HG02943 (cell line): ENCODE measurements around the gene GTPBP3.
A peak's percentile ranks its signal among the peaks of the same experiment; 100 is the strongest.

Experiments used
- ATAC-seq: cut with Tn5 transposase; IDR thresholded peaks from one replicate; pipeline ENCODE4 v1.9.1; 2021; ENCODE audit warnings: mild to moderate bottlenecking, low read depth, moderate library complexity; ENCODE audit not compliant: unreplicated experiment

GTPBP3 gene

DNA sequence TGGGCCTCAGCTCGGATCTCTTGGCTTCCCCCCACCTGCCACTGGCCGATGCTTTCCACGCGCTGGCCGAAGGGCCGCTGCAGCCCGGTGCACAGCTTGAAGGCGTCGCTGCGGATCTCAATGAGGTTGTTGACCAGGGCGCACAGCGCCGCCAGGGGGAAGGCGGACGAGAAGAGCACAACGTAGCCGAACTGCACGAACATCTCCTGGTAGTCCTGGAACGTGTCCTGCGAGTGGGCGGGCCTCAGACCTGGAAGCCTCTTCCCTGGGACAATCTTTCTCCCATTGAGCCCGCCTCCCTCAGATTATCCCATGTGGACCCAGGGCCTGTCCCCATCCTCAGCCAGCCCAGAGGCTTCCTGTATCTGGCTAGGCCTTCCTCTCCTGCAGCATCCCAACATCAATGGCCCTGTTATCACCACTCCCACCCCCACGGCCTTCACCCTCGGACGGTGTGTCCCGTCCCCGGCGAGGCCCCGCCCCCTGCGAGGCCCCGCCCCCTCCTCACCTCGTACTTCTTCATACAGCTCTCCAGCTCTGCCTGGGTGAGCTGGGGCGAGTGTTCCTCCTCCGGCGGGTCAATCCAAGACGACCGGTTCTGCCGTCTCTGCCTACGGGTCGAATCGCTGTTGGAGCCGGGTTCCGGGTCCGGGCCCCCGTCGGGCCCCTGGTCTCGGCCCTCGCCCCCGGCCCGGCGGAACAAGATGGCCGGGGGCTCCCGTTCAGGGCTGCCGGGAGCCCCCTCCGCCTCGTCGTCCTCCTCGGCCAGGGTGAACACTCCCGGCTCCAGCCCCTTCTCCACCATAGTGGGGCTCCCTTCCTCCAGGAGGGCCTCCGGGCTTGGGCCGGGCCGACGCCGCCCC, 9.5 kb upstream of the GTPBP3 start:
- ATAC-seq: no peak

DNA sequence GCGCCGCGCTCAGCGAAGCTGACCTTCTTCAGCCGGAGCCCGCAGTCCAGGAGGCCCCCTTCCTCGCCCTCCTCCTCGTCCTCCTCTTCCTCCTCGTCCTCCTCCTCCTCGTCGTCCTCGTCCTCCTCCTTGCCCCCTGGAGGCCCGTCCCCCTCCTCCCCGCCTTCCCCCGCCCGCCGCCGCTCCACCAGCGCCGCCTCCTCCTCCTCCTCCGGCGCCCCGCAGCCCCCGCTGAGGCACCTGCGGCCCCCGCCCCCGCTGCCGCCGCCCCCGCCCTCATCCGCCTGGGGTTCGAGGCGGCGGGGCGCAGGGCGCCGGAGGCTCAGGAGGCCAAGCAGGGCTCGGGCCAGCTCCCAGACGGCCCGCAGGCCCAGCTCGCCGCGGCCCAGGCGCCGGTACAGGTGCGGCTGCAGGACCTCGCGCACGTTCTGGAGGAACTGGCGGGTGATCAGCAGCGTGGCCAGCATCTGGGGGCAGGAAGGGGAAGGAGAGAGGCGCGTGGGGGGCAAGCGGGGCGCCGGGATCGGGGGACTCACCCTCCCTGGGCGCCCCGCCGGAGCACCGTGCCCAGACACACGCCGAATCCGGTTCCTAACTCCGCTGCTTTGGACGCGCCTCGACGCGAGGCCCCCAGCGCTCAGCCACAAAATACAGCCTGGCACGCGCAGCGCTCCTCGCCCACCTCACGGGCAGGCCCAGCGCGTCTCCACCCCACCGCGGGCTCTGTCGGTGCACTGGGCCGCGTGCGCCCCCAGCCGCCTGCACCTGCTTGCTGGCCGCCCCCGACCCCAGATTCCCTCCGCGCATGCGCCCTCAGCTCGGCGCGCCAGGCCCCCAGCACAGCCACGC, 8.6 kb upstream of the GTPBP3 start:
- no peak for ATAC-seq

DNA sequence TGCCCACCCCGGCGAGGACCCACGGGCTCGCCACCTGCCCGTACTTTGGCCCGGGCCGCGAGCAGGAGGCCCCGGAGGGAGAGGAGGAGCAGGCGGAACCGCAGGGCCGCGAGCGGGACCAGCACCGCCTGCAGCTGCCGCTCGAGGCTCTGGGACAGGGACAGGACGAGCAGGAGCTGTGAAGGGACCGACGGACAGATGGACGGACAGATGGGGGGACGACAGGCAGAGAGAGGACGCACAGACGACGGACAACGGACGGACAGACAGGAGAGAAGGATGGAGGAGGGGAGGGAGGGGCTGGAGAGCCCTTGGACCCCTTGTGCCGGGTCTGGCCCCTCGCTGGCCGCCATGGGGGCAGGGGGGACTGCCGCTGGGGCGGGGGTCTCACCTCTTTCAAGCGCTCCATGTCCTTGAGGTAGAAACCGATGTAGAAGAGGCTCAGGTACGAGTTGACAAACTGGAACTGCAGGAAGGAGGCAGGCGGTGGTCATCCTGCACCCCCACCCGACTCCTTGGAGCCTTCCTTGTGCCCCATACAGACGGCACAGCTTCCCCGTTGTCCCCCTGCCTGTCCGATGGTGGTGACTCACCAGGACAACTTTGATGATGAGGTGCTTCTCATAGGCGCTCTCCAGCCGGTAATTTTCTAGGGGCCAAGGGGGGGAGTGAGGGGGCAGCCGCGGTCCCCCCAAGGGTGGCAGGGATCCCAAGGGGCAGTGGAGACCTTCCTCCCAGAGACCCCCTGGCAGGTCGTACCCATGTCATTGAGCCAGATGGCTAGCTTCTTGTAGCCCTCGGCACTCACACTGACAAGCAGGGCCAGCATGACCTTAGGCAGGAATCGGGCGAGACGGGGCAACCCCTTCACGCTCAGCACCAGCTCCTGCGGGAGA, 7.7 kb upstream of the GTPBP3 start:
- ATAC-seq: no peak

DNA sequence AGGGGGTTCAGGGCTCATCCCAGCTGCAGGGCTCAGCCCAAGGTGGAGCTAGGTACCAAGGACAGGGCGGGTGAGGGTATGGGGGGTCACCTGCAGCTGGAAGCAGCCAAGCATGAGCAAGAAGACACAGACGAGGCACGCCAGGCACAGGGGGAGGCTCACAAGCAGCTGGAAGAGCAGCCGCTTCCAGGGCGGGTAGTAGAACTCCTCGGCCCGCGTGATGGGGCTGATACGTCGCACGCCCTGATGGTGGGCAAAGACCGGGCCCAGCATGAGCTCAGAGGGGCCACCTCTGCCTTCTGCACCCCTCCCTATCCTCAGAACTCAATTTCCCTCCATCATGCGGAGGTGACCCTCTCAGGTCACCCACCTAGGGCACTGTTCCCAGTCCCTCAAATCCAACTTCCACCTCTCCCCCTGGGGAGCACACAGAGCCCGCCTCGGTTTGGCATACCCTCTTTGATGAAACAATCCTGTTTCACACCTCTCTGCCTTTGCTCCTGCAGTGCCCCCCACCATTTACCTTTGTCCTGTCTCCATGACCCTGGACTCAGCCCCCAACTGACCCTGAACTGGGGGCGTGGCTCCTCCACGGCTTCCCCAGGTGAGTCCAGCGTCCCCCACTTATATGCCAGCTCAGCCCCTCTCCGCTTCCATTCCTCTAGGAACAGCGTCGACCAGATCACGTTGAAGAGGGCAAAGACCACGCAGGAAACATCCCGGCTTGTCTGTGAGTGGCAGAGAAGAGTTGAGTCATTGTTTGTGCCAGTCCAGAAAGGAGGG, 6.9 kb upstream of the GTPBP3 start:
- ATAC-seq: no peak

GRCh38 chr19:17331045-17331558, 6.3 kb upstream of the GTPBP3 start:
- ATAC-seq: no peak

DNA sequence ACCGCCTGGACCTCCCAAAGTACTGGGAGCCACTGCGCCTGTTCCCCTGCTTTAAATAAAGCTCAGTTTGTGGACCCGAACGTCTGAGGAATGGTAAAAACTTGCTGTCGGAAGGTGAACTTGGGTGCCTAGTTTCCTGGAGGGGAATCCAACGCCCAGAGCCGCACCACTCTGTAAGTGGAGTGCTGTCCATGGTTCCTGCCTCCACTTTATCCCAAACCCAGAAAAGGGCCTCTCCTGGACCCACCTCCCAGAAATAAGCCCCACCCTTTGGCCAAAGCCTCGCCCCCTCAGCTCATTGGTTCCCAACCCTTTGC, 5.0 kb upstream of the GTPBP3 start:
- no peak for ATAC-seq

DNA sequence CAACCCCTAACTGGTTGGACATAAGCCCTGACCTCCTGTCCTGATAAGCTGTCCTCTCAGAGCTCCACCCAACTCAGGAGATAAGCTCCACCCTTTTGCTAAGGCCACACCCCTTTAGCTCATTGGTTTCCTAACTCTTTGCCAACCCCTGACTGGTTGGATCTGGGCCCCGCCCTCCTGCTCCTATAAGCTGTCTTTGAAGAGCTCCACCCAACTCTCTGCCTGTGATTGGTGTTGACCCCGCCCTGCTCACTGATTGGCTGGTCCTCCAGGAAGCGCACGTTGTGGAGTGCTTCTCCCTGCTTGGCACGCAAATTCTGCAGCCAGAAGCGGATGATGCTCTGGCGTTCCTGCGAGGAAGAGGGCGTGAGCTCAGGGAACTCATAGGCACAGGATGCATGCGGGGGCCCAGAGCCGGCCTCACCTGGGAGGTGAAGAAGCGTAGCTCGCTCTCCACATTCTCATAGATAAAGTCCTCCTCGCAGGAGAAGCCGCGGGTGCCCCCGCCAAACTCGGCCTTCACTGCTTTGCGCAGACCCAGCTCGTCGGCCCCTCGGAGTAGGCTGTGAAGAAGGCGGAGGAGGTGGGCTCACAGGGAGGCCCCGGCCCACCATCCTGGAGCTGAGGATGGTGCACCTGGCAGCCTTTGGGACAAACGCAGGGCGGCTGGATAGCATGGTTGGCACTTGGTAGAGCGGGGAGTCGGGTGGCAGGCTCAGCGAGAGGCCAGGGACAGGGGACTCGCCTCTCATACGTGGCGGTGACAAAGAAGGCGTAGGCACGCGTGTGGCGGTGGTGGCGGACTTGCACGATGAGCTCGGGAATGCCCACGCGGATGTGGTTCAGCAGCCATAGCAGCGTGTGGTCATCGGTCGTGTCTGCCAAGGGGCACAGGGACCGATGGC, 4.4 kb upstream of the GTPBP3 start:
- ATAC-seq: no peak

- no peak for ATAC-seq
Observed at GRCh38 chr19:17333611-17334413, 3.5 kb upstream of the GTPBP3 start.

GRCh38 chr19:17334414-17335409, 2.6 kb upstream of the GTPBP3 start, which contains the start of gene ANO8:
Gene ANO8, minus strand, starts transcription at chr19:17334855. Its CDS starts 185 bp downstream, at chr19:17334670.
- ATAC-seq: peak; percentile 43

DNA sequence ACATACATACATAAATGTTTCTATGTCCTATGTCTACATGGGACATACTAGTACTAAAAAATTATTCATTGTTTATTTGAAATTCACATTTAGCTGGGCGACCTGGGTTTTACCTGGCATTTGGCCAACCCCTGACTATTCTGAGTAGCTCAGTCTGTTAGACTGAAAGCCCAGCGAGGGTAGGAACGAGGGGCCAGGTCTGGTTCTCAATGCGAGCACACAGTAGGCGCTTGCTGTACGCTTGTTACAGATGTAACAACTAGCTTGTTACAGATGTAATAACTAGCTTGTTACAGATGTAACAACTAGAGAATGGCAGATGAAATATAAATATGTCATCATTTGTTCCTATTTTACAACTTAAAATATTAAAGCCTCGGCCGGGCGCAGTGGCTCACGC, 1.8 kb upstream of the GTPBP3 start:
- ATAC-seq: no peak

DNA sequence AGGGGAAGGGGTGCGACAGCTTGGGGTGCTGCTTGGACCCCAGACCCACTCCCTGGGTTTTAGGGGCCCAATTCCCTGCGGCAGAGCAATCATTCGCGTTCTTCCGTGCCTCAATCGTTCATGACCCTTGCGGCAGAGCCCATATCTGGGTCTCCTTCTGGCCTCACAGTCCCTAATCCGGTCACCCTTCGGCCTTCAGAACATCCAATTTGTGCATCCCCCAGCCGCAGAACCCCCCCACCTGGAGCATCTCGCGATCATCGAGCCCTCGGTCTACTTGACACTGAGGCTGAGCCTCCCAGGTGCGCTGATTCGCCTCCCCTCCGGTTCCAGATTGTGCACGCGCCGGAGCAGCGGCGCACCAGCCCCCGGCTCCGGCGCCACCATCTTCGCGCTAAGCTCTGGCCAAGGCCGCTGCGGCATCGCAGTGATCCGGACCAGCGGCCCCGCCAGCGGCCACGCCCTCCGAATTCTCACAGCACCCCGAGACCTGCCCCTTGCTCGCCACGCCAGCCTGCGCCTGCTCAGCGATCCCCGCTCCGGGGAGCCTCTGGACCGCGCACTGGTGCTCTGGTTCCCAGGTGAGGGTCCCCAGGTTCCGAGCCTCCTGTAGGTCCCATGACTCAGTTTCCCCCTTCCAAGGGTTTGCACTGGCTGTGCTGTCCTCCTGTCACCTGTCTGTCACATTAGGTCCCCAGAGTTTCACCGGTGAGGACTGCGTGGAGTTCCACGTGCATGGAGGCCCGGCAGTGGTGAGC, 501 bp downstream of the GTPBP3 start:
- ATAC-seq: no peak

GRCh38 chr19:17338433-17339078, 1.2 kb downstream of the GTPBP3 start:
- ATAC-seq: no peak

GRCh38 chr19:17339088-17339741, 1.9 kb downstream of the GTPBP3 start:
- ATAC-seq: no peak

DNA sequence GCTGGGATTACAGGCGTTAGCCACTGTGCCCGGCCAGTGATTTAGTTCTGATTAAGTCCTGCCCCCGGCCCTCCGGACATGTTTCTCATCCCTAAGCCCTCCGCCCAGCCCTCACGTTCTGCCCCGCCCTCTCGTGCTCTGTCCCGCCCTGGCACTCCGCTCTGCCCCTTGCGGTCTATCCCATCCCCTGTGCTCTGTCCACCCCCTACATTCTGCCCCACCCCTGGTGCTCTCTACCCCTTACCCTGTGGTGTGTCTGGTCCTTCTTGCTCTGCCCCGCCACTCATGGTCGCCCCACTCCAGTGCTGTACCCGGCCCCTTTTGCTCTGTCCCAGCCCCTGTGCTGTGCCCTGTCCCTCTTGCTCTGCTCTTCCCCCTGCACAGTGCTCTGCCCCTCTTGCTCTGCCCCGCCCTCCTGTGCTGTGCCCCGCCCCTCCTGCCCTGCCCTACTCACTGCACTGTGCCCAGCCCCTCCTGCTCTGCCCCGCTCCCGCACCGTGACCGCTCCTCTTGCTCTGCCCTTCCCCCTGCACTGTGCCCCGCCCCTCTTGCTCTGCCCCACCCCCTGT, 3.0 kb downstream of the GTPBP3 start:
- no peak for ATAC-seq
